HT1080 (cell line): ENCODE results near the gene KRT5. TPM values are rescaled to one million over a fixed set of nuclear protein-coding genes. Genes with fewer than 3 reads are reported as not detected.
"Not testable (repeated sequence)": the region's sequence is repeated elsewhere in the genome, so short reads cannot be mapped to it uniquely, and the experiment has no call there.

Experiments used
- DNase-seq: peaks from one replicate; pipeline ENCODE4 v3.0.0-alpha.2; 2015; ENCODE audit warnings: low read depth
- total RNA-seq: library from RNA; depleted of rRNA; stranded (reverse); fragments of >200 nt; shearing (Covaris generic); gene quantifications from 2 replicates; pipeline ENCODE4 v1.2.3, GENCODE V29; 2014; rRNA removed

Gene KRT5
- total RNA-seq, 1 experiment from 2014 or later: not detected

DNA sequence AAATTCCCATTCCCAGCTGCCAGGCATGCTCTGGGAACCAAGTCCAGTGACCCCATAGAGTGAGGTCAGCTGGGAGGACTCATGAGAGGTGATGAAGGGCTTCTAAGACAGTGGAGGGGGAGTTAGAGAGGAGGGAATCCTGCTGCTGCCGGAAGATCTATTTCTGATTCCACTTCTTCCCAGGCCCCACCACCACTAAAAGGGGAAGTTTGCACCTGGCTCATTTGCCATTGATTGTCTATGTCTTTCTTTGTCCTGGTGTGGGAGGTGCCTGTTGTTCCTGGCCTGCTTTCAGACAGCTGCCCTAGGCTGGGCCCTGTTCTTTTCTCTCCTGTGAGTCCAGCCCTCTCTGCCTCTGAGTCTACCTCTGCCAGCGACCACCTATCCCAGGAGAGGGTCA, 24.1 kb downstream of the KRT5 start:
- DNase-seq: no peak

DNA sequence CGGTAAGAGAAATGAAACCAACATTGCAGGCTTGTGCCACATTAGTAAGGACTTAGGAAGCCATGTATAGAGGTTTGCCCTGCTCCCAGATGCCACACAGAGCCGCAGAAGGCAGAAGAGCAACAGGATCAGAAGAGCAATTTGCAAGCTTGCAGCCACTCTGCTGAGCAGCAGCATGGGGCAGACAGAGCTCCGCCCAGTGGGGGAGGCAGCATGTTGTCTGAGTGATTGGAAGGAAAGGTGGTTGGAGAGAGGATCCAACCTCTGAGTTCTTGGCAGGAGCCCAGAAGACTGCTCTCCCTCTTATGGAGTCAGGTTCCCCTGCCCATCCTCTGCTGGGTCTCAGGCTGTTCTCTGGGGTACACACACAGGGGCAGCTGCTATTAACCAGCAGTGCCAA, 24.8 kb downstream of the KRT5 start:
- peak; percentile 35 for DNase-seq

DNA sequence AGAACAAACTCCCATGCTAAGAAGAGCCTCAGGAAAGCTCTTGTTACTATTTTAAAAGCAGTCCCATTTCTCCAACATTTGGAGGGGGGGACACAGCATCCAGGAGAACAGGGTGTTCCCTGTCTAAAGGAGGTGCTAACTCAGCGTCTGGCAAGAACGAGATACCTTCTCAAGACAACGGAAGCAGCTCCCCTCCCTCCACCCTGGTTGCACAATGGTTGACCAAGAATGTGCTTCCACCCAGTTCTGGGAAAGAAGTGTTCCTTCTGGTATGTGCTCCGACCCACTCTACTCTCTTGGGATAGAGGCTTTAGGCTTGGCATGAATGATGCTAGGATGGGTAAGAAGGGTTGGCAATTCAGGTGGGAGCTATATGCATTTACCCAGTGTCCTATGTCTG, 25.7 kb downstream of the KRT5 start:
- peak; percentile 5 for DNase-seq

DNA sequence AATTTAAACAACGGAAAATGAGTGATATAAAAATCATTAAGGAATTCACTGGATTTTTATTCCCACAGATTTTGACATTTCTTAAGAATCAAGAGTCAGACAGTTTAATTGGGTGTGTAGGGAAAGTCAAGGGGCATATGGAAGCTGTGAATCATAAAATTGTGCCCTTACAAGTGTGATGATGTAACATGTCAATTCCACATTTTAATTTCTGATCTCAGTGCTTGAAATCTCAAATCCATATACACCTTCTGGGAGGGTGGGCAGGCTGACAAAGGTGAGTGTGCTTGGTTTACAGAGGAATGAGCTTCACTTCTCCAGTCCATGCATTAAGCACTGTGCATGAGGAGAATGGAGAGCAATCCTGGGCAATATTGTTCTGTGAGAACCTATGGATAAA, 26.1 kb downstream of the KRT5 start:
- DNase-seq: no peak

DNA sequence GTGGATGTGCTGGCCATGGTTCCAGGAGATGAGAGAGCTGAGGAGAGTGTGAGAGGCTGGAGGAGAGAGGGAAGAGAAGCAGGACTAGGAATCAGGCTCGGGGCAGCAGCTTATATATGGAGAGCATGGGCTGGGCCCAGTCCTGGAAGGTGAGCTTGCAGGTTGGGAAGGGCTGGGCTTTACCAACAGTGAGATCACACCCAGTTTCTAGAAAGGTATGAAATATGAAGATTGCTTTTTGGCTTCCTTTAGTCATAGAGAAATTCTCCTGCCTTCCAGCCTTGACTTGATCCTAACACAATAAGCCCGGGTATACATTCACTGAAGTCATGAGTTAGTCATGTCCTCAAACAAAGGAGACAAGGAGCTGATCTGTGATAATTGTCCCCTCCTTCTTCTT, 27.0 kb downstream of the KRT5 start, which contains the start of gene KRT6A:
KRT6A (minus strand) TSS at position 86 of the 400 bp plus-strand sequence; CDS start at position 17, 69 bp downstream.
- no peak for DNase-seq

DNA sequence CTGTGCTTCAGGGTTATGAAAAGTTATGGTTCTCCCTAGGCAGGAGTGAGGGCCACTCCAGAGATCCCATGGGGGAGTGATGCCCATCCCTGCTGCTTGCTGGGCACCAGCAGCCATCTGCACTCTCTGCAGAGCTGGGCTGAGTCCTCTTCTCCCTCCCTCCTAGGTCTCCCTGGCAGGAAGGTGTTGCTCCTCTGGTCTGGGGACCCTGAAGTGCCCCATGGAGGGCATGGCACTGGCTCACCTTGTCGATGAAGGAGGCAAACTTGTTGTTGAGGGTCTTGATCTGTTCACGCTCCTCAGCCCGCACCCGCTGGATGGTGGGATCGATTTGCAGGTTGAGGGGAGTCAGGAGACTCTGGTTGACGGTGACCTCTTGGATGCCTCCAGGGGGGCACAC, 27.8 kb downstream of the KRT5 start:
- not testable (repeated sequence) for DNase-seq

DNA sequence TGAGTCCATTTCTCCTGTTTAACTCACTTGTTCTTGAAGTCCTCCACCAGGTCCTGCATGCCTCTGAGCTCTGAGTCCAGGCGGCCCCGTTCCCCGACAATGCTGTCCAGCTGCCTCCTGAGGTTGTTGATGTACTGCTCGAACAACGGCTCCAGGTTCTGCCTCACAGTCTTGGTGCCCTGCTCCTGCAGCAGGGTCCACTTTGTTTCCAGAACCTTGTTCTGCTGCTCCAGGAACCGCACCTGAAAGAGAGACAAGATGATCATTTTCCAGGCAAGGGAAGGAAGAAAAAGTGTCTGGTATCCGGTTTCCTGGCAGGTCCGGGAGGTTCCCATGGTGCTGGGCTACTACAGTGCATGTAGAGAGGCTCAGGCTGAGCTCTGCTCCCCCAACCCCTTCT, 28.7 kb downstream of the KRT5 start:
- DNase-seq: not testable (repeated sequence)

DNA sequence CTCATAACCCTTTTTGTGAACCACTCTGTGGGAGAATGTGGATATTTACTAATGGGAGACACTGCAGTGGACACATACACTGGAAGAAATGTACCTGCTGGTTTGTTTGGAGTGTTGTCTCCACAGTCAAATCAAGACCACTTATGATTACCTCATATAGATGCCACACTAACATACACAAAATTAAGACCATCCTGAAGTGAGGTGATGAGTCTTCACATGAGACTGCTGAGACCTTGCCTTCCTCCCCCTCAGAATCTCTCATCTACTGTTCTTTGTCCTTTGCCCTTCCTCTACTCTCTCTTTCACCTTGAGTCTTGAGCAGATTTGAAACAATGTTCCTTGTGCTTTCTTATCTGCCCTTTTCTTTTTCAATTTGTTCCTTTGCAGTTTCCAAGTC, 31.5 kb downstream of the KRT5 start:
- DNase-seq: no peak

DNA sequence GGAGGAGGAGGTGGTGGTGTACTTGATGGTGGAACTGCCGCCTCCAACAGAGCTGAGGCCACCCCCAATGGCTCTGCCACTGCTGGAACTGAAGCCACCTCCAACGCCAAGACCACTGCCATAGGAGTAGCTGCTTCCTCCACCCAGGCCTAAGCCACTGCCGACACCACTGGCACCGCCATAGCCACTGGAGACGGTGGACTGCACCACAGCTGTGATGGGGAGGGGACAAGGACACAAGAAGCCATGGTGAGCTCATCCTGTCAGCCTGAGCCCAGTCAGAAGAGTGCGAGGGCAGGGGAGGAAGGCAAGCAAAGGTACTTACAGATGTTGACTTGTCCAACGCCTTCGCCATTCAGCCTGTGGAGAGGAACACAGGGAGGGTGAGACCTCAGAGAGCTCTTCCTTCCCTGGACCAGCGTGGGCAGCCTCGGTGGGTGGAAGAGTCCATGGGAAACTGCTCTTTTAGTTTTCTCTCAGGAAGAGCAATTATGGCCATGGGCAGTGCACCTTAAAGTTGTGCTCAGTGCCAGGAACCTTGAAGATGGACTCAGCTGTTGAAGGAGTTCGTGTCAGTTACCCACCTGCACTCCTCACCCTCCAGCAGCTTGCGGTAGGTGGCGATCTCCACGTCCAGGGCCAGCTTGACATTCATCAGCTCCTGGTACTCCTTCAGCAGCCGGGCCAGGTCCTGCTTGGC, 32.3 kb downstream of the KRT5 start:
- not testable (repeated sequence) for DNase-seq

DNA sequence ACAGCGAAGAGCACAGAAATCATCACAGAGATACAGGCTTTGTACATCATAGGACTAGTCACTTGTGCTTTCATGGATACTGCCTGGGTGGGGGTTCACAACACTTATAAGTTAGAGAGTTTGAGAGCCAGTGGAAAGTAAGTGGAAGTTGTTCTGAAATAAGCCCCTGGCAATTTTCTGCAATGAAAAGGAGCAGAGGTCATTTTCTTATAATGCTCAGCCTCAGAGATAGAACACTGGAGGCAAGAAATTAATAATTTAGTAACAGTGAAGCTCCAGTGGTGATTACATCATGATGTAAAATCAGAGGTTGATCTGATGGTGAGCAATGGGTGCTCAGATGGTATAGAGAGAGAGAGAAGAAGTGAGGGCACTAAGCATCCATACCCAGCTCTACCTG, 33.0 kb downstream of the KRT5 start:
- DNase-seq: no peak

DNA sequence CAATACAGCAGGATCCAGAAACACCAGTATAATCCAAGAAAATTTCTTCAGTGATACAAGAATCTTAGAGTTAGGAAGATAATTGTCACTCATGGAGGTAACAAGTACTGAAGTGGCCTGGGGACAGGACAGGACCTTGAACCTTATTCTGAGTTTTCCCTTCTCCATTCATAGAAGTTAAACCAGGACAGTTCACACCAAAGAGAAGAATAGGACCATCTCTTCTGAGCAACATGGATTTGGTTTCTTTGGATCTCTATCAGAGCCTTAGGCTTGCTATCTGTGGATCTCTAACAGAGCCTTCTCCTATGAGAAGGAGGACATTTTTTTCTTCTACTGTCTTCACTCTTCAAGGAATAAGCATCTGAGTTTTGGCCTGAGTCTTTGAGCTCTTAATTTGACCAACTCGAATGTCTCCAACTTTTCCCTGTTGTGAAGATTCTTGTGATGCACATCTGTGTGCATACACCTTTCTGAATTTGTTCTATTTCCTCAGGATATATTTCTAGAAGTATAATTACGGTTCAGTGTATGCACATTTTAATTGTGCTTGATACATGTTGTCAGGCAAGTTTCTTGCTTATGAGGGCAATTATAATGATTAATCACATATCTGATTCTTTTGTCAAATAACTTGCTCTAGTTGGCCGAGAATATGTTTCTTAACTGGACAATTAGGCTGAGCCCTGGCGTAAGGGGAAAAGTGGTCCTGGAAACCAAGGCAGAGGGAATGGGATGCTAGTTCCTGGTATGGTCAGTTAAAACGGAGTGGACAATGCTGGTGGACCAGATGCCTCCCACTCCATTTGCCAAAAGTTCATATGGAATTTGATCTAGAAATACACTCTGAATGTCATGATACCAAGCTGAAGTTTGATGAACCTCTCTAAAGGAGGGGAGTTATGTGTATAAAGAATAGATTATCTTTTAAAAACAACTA, 33.8 kb downstream of the KRT5 start:
- no peak for DNase-seq

DNA sequence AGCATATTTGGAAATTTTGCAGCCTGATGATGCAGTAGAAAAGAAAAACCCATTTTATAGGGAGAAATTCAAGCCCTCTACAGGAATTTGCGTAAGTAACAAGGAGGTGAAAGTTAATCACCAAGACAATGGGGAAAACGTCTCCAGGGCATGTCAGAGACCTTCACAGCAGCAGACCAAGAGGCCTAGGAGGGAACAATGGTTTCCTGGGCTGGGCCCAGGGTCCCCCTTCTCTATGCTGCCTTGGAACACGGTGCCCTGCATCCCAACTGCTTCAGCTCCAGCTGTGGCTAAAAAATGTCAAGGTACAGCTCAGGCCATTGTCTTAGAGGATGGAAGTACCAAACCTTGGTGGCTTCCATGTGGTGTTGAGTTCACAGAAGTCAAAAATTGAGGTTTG, 40.1 kb downstream of the KRT5 start:
- DNase-seq: no peak

DNA sequence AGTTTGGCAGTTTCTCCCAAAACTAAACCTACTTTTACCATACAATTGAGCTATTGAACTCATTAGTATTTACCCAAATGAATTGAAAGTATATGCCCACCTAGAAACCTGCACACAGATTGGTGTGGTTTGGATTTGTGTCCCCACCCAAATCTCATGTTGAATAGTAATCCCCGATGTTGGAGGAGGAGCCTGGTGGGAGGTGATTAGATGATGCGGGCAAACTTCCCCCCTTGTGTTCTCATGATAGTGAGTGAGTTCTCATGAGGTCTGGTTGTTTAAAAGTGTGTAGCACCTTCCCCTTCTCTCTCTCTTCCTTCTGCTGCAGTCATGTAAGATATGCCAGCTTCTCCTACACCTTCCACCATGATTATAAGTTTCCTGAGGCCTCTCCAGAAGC, 42.5 kb downstream of the KRT5 start:
- DNase-seq: no peak

DNA sequence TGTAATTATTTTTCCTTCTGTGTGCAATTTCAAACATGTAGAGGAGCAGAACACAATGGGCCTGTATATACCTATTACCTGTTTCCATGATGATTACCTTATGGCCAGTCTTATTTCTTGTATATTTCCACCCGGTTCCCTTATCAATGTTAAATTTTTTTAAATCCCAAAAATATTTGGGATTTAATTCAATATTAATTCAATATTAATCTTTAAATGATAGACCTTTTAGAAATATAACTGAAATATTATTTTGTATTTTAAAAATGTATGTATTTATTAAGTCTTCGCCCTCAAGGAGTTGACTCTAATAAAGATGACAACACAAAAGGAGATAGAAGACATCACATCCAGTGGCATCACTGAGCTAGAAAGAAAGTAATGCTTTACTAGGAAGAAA, 46.0 kb downstream of the KRT5 start:
- no peak for DNase-seq

DNA sequence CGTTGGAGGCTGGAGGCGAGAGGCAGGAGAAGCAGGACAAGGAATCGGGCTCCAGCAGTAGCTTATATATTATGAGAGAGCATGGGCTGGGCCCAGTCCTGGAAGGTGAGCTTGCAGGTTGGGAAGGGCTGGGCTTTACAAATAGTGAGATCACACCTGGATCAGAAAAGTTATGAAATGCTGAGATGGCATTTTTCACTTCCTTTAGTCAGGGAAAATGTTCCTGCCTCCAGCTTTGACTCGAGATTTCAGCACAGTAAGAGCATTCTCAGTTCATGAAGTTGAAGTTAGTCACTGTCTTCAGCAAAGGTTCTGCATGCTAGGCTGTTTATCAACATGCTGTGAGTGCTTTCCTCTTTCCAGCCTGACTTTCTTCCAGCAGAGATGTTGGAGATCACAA, 46.4 kb downstream of the KRT5 start, which contains the start of gene KRT6C:
KRT6C (minus strand) TSS at position 38 of the 400 bp plus-strand sequence. CDS start 68 bp downstream, outside the sequence.
- DNase-seq: no peak

DNA sequence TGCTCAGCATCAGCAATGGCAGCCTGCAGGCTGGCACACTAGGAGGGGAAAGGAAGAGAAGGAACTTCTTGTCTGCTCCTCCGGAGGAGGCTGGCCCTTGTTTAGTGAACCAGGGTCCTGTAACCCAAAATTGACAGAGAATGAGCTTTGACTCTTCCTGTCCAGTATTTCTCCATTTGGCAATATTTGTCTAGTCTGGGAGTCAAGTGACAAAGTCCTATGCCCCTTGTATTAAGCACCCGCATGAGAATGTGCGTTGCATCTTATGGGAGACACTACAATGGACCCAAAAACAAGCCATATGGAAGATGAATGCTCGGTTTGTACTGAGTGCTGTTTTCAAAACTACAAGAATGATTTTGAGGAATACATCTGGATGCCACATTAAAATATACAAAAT, 50.3 kb downstream of the KRT5 start:
- no peak for DNase-seq

DNA sequence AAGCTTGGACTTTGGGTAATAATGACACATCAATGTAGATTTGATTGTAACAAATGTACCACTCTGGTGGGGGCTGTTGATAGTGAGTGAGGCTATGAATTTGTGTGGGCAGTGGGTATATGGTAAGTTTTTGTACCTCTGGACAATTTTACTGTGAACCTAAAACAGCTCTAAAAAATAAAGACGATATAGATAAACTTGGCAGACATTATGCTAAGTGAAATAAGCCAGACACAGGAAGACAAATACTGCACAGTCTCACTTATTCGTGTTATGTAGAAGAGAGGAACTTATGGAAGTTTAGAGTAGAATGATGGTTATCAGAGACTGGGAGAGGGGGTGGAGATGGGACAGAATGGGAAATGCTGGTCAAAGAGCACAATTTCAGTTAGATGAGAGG, 55.3 kb downstream of the KRT5 start:
- no peak for DNase-seq

Other genes with a start within 250 kb of the KRT5 start
- 1.2 TPM in 2 replicates for gene KRT86, start 245.7 kb downstream of the KRT5 start, total RNA-seq
- gene KRT81, start 228.9 kb downstream of the KRT5 start, total RNA-seq: 235 and 270 TPM in 2 replicates
- gene KRT83, start 199.0 kb downstream of the KRT5 start, total RNA-seq: 0.05 and 0.17 TPM in 2 replicates
- not detected in 2 replicates for gene KRT85, start 152.9 kb downstream of the KRT5 start, total RNA-seq
- gene KRT84, start 134.7 kb downstream of the KRT5 start, total RNA-seq: not detected in 2 replicates
- not detected in 2 replicates for gene KRT82, start 114.1 kb downstream of the KRT5 start, total RNA-seq
- gene KRT75, start 86.0 kb downstream of the KRT5 start, total RNA-seq: not detected in 2 replicates
- not detected in 2 replicates for gene KRT6B, start 68.2 kb downstream of the KRT5 start, total RNA-seq
- not detected in 2 replicates for gene KRT6C, start 46.6 kb downstream of the KRT5 start, total RNA-seq
- gene KRT6A, start 27.1 kb downstream of the KRT5 start, total RNA-seq: not detected in 2 replicates
- gene KRT71, start 32.8 kb upstream of the KRT5 start, total RNA-seq: not detected in 2 replicates
- not detected in 2 replicates for gene KRT74, start 53.4 kb upstream of the KRT5 start, total RNA-seq
- gene KRT72, start 81.1 kb upstream of the KRT5 start, total RNA-seq: not detected in 2 replicates
- not detected in 2 replicates for gene KRT73, start 98.2 kb upstream of the KRT5 start, total RNA-seq
- not detected in 2 replicates for gene KRT2, start 131.8 kb upstream of the KRT5 start, total RNA-seq
- not detected in 2 replicates for gene KRT1, start 160.0 kb upstream of the KRT5 start, total RNA-seq
- gene KRT77, start 183.1 kb upstream of the KRT5 start, total RNA-seq: not detected in 2 replicates